ENCODE data around the gene AMDHD1.

- TF ChIP-seq CTCF (IDR thresholded peaks at IDR 0.05), result no peak
- no peak for TF ChIP-seq ETV6 (CRISPR knock-in tag; IDR thresholded peaks at IDR 0.05)
- TF ChIP-seq USF1 (CRISPR knock-in tag; IDR thresholded peaks at IDR 0.05), result no peak
- no peak for TF ChIP-seq USF2 (CRISPR knock-in tag; IDR thresholded peaks at IDR 0.05)
- no peak for TF ChIP-seq ZNF512 (CRISPR knock-in tag; IDR thresholded peaks at IDR 0.05; ENCODE audit: borderline replicate concordance)
- no peak for TF ChIP-seq SP1 (CRISPR knock-in tag; conservative IDR thresholded peaks at IDR 0.05)
- no peak for TF ChIP-seq NR2C2 (CRISPR knock-in tag; IDR thresholded peaks at IDR 0.05)
- TF ChIP-seq CREB1 (CRISPR knock-in tag; IDR thresholded peaks at IDR 0.05), result no peak
- no peak for TF ChIP-seq ELF4 (CRISPR knock-in tag; IDR thresholded peaks at IDR 0.05; ENCODE audit: low read depth)
These were observed 53.0 kb downstream of the AMDHD1 start, which contains the start of gene HAL for GRCh38 chr12:95996034-95996658.
